Jurkat, Clone E6-1 (cell line): ENCODE measurements around the gene DLG3.

ENCODE experiments used
- DNase-seq: peaks from one replicate; pipeline ENCODE4 v3.0.0-alpha.2; 2011; ENCODE audit warnings: low read depth, low spot score
- H3K4me3 ChIP-seq: 2 replicates; pipeline ENCODE4 v1.5.1; 2011; ENCODE audit warnings: mild to moderate bottlenecking, low read length, control low read depth, moderate library complexity

Gene DLG3

DNA sequence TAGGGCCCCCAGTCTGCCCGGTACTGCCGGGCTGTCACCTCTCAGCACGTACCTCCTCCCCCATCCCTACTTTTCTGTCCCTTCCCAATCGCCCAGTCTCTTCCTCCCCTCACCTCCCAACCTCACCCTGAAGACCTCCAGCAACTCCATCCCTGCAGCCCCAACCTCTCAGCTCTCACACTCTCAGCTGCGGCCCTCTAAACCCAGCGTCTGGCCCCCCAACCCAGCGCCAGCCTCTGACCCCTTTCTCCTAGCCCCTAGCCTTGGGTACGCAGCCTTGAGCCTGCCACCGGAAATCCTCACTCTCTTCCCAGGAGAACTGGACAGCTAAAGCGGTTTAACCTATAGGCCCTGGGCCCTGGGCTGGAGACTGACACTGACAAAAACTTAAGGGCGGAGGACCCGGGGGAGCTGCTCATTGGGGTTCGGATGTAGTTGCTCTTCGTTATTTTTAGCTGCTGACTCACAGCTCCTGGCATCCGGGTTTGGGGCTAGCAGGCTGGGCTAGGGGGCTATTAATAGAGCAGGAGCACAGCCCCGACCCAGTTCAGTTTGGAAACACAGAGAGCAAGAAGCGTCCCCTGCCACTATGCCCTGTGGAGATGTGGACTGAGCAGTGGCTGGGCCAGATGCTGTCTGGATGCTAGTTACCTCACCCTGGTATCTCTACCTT lies 9.6 kb upstream of the DLG3 start:
- DNase-seq, result no peak
- no peak overlapping the region for H3K4me3 ChIP-seq

DNA sequence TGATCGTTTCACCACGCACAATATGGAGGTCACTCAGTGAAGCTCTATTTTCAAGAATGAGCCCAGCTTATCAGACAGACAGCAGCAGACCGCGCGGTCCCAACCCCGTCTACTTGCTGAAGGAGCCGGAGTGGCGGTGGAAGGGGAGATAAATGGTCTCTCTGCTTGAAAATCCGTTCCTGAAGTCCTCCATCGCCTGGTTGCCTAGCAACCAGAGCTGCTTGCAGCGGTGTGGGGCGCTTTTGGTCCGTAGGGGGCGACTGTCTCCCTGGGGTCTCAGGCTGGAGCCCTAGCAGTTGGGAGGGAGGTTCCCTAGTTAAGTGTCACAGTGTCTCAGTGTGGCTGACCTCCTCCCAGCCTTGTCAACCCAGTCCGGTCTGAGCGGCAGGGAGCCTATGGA lies 8.3 kb upstream of the DLG3 start:
- no peak overlapping the region for H3K4me3 ChIP-seq
- no peak for DNase-seq

DNA sequence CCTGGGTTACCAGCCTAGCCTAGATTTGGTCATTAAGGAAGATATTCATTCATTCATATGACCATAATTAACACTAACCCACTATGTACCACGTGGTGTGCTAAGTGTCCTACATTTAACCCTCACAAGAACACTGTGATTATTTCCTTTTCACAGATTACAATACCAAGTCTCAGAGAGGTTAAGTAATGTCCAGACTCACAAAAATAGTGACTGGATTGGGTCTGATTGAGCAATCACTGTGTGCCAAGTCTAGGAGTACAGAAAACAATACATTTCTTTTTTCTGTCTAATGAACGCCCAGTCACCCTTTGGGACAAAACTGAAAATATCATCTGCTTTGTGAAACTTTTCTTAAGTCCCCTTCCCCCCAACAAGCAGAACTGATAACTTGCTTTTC lies 7.6 kb upstream of the DLG3 start:
- DNase-seq, result no peak
- no peak overlapping the region for H3K4me3 ChIP-seq

DNA sequence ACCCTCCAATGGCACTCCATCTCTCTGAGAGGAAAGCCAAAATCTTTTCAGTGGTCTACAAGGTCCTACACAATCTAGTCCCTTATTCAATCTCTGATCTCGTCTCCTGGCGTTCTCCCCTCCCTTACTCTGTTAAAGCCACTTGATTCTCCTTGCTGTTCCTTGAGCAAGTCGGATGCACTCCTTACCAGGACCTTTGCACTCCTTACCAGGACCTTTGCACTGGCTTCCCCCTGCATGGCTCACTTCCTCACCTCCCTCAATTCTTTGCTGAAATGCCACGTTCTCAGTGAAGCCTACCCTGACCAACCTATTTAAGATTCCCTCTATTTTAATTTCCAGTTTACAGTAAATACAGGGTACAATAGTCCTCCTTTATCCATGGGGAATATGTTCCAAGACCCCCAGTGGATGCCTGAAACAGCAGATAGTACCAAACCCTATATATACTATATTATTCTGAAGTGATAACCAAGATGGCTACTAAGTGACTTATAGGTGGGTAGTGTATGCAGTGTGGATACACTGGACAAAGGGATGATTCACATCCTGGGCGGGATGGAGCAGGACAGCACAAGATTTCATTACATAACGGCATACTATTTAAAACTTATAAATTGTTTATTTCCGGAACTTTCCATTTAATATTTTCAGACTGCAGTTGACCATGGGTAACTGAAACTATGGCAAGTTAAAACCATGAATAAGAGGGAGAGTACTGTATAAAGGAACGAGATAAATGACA lies 6.5 kb upstream of the DLG3 start:
- H3K4me3 ChIP-seq, result no peak overlapping the region
- no peak for DNase-seq

DNA sequence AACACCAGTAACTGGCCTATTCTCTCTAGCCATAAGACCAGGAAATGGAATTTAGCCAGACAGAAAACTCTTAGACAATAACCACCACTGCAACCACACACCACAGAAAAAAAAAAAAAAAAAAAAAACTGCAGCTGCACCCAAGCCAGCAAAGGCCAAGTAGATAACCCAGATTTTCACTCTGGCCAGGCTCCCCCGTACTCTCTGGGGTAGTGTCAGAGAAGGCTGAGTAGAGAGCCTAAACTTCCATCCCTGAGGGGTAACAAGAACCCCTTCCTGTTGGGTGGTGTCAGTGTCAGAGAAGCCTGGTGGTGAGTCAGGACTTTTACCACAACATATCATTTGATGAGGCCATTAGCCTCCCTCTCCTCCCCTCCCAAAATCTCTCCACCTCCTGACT lies 5.6 kb upstream of the DLG3 start:
- no peak overlapping the region for H3K4me3 ChIP-seq
- DNase-seq, result no peak

DNA sequence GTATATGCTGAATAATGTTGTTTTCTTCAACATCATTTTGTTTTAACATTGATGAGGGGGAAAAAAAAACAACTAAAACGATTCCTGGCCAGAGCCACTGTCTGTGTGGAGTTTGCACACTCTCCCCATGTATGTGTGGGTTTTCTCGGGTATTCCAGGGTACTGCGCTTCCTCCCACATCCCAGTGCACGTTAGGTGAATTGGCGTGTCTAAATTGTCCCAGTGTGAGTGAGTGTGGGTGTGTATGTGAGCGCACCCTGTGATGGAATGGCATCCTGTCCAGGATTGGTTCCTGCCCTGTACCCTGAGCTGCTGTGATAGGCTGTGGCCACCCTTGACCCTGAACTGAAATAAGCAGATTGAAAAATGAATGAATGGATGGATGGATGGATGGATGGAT lies 2.4 kb upstream of the DLG3 start:
- no peak for DNase-seq

DNA sequence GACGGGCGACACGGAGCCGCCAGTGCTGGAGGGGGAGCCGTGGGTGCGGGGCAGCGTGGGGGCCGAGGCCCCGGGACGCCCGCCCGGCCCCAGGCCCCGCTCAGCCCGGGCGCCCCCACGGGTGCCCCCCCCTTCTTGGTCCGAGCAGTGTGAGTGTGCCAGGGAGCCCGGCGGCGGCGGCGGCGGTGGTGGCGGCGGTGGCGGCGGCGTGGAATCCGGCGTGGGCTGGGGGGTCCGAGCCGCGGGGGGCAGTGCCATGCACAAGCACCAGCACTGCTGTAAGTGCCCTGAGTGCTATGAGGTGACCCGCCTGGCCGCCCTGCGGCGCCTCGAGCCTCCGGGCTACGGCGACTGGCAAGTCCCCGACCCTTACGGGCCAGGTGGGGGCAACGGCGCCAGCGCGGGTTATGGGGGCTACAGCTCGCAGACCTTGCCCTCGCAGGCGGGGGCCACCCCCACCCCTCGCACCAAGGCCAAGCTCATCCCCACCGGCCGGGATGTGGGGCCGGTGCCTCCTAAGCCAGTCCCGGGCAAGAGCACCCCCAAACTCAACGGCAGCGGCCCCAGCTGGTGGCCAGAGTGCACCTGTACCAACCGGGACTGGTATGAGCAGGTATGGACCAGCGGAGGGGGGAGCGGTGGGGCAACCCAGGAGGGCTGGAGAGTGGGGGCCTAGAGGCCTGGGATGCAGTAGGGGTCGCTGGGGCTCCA lies 466 bp downstream of the DLG3 start:
- no peak for DNase-seq
- no peak overlapping the region for H3K4me3 ChIP-seq

More for the DNA sequence above, 2.4 kb upstream of the DLG3 start:
- H3K4me3 ChIP-seq, result no peak overlapping the region

DNA sequence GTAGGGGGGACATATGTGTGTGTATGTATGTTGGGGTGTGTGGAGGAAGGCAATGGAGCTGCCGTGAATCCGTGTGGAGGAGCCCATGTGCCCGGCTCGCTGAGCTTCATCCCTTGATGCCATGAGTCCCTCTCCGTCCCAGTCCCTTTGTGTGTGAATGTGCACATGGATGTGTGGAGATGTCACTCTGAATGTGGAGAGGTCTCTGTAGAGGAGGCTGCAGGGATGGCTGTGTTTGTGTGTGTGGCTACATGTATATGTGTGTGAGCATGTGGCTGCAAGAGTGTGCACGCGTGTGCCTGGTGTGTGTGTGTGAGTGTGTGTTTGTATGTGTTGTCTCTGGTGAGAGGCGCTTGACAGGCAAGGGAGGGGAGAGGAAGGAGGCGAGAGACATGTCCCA lies 1.3 kb downstream of the DLG3 start:
- H3K4me3 ChIP-seq, result no peak overlapping the region
- DNase-seq, result no peak

DNA sequence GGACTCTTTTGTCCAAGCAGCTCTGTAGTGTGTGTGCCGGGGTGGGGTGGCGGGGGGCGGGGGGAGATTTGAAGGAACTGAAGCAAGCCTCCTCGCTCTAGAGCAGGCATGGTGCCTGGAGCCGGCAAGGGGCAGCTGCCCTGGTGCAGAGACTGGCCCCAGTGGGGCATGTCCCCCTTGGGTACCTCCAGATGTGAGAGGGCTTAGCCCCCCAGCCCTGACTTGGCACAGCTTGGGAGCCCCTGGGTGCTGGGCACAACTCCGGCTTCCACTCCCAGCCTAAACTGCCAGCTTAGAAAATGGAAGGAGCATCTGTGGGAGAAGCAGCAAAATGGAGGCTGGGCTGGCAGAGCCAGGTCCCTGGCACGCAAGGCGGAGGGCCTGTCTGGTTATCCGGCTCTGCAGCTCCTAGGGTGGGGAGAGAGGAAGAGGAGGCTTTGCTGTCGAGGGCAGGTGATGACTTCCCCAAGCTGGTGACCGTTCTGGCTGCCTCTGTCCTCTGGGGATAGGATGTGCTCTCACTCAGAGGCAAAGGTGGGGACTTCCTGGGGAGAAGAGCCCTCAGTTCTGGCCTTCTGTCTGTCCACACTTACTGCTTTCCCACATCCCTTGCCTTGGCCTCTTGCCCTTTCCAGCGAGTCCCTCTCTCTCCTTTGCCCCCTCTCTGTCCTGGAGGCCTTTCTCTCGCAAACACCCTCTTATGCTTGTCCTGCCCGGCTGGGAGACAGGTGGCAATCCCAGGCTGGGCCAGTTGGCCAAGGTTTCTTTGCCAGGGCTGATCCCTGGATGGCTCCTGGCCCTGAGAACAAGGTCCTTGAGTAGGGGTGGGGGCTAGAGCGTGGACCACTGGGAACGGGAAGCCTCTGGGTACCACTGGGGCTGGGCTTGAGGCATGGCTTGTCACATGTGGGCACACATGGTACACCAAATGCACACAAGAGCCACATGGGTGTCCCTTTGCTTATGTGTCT lies 2.0 kb downstream of the DLG3 start:
- no peak overlapping the region for H3K4me3 ChIP-seq
- no peak for DNase-seq

DNA sequence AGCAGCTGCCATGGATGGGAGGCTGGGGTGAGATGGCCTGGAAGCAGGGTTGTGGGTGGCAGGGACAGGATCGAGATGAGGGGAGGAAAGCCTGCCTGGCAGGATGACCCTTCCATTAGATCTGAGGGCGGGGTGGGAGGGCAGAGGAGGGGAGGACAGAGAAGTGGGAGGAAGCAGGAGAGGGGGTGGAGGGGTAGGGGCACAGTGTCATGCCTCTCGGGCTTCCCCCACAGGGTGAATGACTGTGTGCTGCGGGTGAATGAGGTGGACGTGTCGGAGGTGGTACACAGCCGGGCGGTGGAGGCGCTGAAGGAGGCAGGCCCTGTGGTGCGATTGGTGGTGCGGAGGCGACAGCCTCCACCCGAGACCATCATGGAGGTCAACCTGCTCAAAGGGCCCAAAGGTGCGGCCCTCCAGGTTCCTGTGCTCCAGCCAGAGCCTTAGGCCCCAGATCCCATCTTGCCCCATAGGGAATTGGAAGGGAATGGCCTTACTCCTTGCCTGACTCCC lies 4.9 kb downstream of the DLG3 start:
- H3K4me3 ChIP-seq, result no peak overlapping the region
- no peak for DNase-seq

DNA sequence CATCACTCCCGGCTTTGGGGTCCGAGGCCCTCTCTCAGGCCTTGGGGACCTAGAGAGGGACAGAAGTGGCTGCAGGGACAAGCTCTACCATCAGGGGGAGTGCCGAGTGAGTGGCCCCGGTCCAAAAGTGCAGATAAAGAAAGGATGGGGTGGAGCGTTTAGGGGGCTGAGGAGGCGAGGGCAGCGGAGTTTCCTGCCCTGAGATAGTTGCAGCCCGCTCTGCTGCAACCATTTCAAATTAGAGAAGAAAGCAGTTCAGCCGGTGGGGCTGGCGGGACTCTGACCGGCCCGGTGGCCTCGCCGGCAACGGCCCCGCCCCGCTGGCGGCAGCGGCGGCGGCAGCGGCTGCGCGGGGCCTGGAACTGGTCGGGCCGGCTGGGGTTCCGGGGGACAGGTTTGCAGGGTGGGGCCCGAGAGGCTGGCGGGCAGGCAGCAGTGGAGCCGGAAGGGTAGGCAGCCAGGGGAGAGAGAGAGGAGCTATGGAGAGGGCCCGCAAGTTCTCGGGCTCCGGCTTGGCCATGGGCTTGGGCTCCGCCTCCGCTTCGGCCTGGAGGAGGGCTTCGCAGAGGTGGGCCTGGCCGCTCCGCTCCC lies 7.6 kb downstream of the DLG3 start:
- DNase-seq, result peak; percentile 21

DNA sequence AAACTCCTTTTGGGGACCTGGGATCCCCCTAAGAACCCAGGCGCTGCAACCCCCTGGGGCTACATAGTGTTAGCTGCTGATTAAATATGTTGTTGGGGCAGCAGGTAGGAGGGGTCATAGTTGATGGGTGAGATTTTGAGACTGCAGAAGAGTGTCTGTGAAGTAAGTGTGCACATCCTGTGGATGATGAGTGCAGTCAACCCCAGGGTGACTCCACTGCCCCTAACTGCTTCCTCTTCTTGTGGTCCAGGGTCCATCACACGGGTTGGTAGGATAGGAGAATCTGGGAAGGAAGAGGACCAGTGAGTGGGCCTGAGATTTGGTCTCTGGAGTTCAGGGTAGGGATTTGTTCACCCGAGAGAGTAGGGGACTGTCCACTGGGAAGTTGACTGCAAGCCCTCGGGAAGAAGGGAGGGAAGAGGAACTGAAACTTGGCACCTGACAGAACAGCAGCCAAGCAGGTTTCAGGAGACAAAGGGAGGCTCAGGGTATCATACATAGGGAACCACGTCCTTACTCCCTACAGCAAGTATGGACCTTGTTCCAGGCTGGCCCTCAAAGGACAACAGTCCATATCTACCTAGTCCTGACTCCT lies 8.5 kb downstream of the DLG3 start:
- H3K4me3 ChIP-seq, result no peak overlapping the region
- DNase-seq, result no peak

More for the DNA sequence above, 7.6 kb downstream of the DLG3 start:
- peak overlapping the region; percentile 42 for H3K4me3 ChIP-seq

DNA sequence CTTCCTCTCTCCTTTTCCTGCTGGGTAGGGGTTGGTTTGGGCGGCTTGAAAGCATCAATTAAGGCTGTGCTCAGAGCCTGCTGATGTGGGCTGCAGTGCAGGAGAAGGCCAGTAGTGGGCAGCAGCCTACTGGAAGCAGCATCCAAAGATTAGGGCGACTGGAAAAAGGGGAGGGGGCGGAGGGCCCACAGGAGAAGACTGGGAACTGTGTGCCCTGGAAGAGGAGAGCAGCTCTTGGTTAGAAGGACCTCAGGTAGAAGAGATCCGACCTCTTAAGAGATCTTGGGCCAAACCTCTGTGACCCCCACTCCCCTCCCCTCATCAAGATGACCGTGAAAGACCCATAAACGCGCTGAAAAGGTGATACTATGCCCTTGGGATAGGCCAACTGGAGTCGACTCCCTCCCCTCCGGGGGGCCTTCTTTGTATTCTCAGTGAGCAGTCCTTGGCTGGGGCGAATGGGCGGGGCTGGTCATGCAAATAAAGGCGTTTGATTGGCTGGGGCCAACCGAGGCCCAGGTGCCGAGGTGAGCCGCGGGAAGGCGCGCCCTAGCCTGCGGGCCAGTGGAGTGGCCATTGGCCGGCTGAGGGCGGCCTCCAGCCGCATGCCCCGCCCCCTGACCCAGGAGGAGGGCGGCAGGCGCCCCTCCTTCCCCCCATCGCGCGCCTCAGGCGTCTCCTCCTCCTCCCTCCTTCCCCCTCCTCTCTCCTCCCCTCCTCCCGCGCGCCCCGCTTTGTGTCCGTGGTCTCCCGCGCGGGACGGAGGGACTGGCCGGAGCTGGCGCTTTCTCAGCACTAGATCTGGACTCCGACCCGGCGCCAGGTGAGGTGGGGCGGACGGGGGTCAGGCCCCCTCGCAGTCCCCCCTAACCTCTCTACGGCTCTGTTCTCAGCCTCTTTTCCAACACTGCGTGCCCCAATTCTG lies 10.1 kb downstream of the DLG3 start:
- H3K4me3 ChIP-seq, result peak overlapping the region; percentile 61
- peak; percentile 67 for DNase-seq

DNA sequence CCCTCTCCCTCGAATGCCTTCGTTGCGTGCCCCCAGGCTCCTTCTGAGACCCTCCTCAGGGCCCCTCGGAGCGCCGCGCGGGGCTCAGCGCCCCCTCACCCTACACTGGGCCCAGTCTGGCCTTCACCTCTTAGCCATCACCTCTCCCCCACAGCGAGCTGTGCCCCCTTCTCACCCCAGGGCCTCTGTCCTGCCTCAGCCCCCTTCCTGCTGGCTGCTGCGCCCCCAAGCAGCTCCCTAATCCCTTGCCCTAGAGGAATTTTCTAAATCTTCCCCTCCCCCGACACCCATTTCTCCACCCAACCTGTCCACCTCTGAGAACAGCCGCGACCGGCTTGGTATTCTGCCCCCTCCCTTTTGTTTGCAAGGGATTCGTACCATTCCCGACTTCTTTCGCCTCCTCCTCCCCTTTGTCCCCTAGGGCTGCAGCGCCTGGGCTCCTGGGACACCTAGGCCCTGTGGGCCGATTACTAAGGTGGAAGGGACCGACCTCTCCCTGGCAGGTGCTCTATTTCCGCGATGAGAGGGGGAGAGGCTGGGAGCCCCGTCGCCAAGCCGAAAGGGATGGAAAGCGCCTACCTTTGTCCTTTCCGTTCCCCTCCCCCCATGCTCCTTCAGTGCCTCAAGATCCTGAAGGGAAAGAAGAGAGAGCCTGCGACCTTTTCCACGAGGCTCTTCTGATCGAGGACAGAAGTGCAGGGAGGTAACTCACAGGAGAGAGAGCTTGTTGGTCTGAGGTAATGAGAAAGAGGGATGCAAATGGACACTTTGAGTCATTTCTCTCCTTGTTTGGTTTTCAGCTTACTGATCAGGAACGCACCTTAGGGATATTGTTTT lies 10.9 kb downstream of the DLG3 start:
- no peak for DNase-seq
- peak overlapping the region; percentile 61 for H3K4me3 ChIP-seq

DNA sequence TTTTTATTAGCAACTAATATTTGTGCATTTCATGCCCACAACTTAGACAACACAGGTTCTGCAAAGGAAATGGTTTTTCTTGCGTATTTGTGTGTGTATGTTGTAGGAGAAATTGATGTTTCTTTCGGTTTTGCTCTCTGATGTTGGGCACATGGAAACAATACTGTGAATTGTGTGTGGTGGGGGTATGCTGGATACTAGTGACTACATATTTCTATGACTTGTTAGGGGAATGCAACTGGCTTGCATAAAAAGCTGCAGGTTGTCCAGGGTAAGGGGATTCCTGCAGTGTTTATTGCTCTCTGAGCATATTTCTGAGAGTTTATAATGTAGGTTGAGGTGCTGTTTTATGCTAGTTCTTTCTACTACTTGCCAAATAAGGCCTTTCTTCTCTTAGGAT lies 11.6 kb downstream of the DLG3 start:
- DNase-seq, result no peak
- no peak overlapping the region for H3K4me3 ChIP-seq

DNA sequence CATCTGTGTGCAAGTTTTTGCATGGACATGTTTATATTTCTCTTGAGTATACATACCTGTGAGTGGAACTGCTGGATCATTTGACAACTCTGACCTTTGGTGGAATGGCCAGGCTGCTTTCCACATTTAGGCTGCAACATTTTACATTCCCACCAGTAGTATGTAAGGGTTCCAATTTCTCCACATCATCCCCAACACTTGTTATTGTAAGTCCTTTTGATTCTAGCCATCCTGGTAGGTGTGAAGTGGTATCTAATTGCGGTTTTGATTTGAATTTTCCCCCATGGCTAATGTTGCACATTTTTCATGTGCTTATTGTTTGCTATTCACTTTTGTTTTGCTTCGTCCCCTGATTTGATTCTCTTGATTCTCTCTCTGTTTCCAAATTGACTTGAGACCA lies 16.4 kb downstream of the DLG3 start:
- no peak overlapping the region for H3K4me3 ChIP-seq

More for the DNA sequence above, 16.4 kb downstream of the DLG3 start:
- no peak for DNase-seq
